HG03571 (cell line): ENCODE measurements around the gene SEMA5A.

Source experiments
- ATAC-seq: cut with Tn5 transposase; IDR thresholded peaks from one replicate; pipeline ENCODE4 v1.9.1; 2021; ENCODE audit not compliant: unreplicated experiment

SEMA5A gene

DNA sequence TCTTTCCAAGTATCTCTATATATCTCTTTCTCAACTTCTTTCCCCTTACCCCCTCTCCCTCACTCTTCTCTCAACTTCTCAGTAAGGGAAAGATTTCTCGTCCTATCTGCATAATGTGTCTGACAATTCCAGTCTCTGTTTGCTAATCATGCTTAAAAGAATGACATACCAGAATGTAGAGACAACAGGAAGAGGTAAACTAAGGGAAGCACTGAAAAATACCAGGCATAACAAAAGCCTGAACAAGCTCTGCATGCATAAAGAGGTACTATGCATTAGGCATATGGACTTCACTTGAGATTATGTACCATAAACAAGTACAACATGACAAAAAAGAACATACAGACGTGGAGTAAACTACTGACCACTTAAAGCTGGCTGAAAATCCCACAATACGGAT is 62.6 kb downstream of the SEMA5A start:
- ATAC-seq = no peak

DNA sequence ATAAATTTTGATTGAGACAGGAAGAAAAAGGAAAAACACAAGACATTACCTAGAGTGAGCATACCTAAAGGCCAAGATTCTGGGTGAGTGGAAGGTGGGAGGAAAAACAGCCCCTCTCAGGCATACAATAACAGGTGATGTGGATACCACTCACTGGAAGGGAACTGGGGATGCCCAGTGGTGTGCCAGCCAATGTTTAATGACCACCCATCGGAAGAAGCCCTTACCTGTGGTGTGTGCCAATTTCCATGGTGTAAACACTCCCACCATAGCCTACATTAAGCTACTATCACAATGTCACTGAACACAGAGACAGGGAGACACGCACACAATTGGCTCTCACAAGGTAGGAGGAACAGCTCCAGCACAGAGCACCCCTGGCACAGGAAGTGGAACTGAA is 63.5 kb downstream of the SEMA5A start:
- ATAC-seq = no peak

DNA sequence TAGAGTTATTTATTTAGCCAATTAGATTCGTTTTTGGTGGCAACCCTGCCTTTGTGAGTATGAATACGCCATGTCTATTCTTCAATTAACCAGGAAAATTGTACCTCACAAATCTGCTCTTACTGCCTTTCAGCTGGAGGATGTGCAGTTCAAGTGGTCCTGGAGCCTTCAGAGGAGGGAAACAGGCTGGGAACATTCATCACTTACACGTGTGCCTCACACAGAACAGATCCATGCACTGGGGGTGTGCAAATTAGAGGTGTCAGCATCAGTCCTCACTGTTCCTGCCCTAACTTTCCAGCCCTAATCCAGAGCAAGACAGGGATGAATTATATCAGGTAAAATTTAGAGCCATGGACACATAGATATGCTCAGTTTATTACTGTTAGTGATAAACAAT is 65.4 kb downstream of the SEMA5A start:
- no peak for ATAC-seq

DNA sequence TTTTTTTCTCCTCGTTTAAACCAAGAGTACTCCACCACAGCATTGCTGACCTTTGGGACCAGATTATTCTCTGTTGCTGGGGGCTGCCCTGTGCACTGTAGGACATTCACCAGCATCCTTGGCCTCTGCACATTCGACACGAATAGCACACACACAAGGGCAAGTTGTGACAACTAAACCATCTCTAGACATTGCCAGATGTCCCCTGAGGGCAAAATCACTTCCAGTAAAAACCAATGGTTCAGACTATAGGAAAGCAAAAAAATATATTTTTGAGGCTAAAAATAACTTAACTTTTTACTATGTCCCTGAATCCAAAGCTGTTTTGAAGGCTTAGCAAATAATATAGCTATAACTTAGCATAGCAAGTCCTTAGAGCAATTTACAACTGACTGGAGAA is 65.9 kb downstream of the SEMA5A start:
- ATAC-seq = no peak

DNA sequence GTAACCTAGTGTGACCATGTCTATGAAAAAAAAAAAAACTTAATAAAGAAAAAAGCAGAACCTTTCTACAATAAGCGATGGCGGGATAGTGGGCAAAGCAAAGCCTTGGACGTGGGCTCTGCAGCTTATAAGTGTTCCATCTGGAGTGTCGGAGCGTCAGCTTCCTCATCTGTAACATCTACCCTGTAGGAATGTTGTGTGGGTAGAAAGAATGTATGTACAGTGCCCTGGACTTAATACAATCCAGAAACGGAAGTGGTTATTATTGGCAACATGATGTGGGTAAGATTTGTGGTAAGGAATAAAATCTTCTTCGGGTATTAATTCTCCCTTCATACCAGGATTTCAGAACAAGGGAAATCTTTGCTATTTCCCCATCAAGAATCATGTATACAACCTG is 66.5 kb downstream of the SEMA5A start:
- no peak for ATAC-seq

DNA sequence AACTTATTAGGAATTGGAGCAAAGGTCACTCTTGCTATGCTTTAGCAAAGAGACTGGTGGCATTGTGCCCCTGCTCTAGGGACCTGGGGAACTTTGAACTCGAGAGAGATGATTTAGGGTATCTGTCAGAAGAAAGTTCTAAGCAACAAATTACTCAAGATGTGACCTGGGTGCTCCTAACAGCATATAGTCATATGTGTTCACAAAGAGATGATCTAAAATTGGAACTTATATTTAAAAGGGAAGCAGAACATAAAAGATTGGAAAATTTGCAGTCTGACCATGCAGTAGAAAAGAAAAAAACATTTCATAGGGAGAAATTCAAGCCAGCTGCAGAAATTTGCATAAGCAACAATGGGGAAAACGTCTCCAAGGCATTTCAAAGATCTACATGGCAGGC is 68.3 kb downstream of the SEMA5A start:
- no peak for ATAC-seq

DNA sequence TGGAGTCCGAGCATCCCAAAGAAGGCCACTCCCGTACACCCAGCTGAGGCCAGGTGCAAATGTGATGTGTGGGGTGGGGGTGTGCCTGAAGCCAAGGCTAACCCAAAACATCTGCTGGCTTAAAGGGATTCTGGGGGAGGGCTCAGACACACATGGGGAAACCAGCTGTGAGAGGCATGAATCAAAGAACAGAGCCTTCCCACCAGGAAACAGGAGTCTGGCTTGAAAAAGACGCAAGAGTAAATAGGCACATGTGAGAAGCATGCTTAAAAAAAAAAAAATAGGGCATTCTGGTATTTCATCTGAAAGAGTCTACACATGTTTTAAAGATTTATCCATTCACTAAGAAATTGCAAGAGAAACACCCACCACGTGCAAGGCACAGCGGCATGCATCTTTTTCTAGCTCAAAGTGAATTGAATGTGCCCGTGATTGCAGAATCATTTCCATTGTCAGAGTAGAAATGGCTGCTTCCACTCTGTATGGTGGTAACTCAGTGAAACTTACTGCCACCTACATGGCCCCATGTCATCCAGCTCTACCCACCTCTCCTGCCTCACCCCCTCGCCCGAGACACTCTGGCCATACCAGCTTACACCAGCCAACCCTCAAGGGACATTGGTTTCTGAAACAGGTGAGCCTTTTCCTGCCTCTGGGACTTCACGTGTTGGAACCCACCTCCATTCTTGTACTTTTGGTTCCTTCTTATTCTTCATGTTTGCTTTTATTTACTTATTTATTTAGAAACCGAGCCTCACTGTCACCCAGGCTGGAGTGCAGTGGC is 71.5 kb downstream of the SEMA5A start:
- ATAC-seq = no peak

DNA sequence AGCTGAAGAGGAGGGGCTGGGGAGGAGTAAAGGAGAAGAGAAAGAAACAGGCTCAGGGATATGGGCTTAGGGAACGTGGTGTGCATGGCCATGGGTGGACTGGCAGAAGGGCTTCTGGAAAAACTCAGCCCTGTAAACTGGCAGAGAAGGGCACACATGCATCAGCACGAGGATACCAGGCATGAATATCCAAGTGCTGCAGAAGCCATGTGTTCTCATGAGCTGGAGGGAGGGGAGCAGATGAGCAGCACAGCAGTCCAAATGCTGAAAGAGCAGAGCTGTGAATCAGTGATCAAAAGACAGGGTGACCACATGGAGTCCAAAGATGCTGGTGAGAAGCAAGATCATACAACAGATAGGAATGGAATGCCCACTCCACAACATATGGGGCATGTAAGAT is 72.3 kb downstream of the SEMA5A start:
- no peak for ATAC-seq

DNA sequence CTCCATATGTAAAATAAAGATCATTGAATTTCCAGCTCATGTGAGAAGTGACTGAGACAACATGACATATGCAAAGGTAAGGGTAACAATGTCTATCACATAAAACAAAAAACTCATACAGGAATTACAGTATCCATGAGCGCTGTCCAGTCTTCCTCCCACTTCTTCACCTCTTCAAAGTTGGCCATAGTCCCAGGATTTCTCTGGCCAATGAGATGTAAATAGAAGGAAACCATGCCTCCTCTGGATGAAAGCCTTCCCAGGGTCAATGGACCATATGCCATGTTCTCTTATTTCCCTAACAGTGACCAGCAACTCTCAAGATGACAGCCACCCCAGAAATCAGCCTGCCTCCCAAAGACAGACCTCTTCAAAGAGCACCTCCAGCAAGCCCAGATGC is 75.5 kb downstream of the SEMA5A start:
- ATAC-seq = no peak

DNA sequence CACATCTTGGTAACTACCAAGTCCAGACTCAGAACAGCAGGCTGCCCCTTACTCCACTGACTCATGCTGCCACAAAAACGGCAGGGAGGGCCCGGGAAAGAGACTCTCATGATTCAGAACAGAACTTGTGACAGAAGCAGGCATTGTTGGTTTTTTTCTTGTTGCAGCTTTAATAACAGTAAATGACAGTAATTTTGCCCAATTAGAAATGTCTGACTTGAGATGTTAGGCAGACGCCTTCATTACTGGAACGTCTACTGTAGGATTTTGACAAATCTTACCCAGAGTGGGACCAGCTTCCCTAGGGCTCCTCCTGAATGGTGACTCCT is 77.9 kb downstream of the SEMA5A start:
- no peak for ATAC-seq

DNA sequence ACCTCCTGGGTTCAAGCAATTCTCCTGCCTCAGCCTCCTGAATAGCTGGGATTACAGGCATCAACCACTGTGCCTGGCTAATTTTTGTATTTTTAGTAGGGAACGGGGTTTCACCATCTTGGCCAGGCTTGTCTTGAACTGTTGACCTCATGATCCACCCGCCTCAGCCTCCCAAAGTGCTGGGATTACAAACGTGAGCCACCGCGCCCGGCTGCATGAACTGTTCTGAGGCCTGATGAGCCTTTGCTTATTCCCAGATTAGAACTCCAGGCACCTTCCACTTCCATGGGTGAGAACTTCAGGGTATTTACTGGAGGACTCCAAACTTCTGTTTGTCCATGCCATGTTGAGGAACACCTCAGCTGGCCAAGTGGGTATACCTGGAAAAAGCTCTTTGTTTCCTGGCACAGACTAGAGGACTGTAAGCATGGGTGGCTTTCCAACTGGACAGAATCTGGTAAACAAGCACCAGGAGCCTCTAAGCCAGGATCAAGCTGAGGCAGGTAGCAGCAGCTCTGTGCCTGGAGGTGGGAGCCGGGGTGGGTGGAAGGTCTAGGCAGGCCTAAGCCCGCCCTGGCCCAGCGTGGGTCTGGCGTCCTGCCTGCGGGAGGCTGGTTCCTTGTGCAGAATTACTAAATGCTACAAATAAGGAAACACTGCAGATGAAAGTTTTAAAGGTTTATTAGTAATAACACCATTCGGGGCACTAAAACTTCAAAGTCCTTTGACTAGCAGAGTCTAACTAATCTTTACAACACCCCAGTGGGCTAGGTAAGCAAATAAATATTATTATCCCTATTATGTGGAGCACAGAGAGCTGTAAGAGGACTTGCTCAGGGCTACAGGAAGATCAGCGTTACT is 78.4 kb downstream of the SEMA5A start:
- no peak for ATAC-seq

DNA sequence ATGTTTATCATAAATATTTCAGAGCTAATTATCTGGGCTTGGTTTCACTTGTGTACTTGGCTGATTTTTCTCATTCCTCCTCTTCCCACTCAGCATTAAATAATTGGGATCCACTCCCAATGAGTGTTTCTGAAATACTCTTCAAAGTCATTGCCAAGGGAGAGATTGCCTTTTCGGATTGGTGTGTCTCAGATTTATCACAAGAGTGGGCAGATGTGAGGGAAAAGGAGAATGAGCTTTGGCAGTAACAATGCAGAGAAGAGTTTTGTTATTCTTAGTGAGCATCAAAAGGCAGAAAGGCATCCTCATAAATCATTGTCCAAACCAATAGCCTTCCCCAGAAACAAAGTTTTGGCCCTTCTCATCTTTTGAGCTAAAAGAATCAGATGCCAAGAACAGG is 79.2 kb downstream of the SEMA5A start:
- no peak for ATAC-seq

DNA sequence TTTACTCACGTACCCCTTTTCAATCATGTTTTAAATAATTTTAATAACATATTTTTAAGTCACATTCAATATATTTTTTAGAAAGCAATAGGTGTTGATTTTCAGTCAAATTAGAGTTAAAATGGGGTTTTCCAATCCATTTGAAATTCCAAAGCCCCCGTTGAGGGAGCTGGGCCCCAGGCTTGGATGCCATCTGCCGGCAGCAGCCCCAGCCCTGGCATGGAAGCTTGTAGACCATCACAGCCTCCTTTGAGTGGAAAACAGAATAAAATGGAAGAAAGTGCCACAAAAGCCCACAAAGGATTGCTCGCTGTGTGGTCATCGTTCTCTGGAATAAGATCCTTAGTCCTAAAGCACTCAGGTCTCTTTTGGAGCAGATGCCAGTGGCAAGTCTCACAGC is 81.4 kb downstream of the SEMA5A start:
- no peak for ATAC-seq

DNA sequence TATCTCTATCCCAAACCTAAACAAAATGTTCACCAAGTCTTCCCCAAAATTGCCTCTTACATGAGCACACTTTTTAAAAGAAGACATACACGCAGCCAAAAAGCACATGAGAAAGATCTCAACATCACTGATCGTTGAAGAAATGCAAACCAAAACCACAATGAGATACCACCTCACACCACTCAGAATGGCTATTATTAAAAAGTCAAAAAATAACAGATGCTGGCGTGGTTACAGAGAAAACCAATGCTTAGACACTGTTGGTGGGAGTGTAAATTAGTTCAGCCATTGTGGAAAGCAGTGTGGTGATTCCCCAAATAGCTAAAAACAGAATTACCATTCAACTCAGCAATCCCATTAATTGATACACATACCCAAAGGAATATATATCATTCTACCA is 83.8 kb downstream of the SEMA5A start:
- no peak for ATAC-seq

DNA sequence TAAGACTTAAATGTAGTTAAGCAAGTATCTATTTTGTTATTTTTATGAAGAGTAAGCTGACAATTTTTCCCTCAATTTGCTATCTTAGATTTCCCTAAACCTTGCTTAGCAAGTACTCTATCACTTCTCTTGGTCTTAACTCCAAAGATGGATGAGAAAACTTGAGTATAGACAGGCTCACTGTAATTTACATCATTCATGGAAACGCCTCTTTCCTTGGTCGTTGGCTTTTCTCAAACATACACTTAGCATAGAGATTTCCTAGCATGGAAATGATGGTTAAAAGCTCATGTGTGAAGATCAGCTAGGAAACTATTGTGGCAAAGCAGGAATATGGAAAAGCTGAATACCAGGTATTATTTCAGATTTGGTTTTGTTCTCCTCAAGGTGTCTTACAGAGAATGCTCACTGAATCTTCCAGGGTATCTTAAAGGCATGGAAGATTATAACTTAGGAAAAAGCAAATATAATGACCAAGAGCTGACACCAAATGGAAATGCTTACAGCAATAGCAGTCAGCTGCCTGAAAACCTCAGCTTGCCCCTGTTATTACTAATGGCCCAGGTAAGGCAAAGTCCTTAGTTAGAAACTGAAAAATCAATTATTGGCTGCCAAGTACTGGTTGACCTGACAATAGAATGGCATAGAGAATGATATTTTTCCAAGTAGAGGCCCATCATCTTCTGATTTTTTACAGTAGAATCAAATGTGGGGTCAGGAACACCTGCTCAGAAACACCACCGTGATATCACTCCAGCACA is 84.8 kb downstream of the SEMA5A start:
- ATAC-seq = no peak

DNA sequence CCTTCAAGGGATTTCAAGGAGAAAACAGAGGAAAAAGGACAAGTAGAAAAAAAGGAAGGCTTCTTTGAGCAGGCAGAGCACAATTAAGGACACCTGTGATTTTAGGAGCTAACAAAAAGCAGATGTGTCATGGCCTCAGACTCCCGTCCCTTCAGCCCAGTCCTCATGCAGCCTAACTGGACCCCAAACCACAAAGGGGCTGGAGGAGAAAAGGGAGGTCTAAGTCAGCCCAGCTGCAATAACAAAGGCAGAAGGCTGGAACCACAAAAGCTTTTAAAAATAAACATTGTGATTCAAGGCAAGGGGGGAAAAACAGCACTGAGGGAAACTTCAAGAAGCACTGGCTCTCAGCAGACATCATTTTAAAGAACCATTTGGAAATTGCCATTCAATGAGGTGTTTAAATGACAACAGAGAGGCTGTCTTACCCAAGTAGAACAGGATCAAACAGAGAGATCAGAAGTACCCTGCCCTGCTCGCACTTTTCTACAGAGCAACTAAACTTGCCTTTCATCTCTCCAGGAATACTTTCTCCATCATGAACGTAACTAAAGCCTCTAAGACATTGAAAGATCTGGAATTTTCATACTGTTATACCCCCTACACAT is 89.3 kb downstream of the SEMA5A start:
- ATAC-seq = no peak

DNA sequence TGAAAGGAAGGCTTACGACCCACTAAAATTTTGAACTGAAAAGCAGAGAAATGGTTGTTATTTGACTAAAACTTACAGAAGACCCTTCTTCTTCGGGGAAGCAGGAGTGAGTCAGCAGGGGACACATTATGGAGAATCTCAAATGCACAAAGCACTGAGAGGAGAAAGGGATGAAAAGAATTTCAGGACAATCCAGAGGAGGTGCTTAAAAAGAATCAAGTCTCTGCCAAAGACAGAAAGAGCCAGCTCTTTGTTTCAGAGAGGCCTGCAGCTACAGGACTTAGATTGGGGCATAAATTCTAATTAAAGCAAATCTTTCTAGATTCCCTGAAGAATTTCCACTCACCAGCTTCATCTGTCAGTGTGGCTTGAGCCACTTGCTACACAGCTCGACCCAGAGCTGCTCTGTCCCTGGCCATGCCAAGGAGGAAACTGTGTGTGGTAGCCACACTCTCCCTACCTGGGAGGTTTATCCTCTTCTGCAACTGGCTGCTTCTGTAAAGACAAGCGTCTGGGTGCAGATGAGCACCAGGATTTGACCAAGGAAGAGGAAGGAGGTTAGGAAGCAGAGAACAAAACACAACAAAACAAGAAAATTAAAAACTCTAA is 89.9 kb downstream of the SEMA5A start:
- no peak for ATAC-seq

DNA sequence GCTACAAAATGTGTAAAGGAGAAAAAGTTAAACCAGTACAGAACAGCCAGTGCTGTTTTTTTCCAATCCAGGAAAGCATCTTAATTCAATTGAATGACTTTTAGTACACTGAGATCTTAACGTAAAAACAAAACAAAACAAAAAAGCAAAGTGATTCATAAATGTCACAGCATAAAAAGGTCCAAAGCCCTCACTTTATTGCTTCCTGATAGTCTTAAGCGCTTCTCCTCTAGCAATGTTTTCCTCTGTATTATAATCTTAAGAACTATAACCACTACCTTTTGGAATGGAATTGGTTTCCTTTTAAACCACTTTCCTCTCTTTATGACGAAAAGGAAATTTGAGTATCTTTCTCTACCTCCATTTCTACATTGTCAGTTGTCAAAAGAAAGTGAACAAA is 91.4 kb downstream of the SEMA5A start:
- ATAC-seq = no peak

DNA sequence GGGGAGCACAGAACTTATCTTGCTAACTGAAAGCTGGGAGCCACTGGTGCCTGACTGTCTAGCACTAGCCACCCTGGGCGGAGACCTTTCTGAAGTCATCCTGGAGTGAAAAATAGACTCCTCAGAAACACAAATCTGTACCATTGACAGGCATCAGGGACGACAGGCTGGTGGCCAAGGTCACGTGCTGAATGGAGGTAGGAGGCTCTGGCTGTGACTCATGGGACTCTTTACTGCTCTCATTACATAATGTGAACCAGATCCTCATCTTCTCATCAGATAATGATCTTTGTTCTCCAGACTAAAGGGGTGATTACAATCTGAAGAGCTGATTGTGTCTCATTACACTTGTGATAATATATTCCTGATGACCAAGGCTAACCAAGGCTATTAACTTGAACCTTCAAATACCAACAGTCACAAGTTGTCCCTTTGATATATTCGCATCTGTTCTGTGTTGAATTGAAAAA is 91.8 kb downstream of the SEMA5A start:
- ATAC-seq = no peak

DNA sequence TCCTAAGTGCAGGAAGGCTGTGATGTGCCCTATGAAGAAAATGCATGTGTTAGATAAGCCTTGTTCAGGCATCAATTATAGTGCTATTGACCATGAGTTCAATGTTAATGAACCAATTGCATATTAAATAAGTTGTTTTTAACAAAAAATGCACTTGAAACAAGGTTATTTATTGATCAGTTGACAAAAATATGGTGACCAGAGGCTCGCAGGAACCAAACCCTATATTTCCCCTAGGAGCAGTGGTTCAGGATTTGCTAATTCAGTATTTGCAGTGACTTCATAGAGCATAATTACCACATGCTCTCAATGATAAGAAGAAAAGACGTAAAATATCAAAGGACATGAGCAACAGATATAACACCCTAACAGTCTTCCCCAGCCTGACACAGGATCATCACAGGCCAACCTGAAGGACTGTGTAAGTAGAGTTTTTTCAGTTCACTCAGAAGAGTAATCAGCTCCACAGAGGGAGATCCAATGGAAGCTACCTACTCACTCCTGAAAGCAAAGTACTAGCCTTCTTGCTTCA is 92.3 kb downstream of the SEMA5A start:
- ATAC-seq = no peak

DNA sequence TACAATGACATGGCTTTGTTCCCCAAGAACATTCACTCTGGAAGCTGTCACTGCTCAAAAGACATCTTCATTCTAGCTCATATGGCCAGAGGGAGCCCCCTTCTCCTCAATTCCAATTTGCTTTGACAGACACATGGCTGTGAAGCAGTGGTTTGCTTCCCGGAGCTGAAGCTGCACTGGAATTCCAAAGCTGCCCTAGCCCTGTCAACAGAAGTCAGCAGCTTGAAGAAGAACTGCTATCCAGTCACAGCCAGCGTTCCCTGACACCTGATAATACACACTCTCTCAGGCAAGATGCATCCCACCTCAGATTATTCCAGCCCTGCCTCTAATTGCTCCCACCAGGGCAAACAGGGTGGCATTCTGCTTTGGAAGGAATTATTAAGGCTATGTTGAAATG is 93.7 kb downstream of the SEMA5A start:
- no peak for ATAC-seq
